ENCODE measurements around the gene PGS1.
"Not testable (repeated sequence)": the region's sequence is repeated elsewhere in the genome, so short reads cannot be mapped to it uniquely, and the experiment has no call there.

The PGS1 gene

GRCh38 chr17:78378225-78379130 lies at the start of gene PGS1:
TSS of gene PGS1 (plus strand) at chr17:78378649. CDS start at chr17:78378666, 17 bp downstream.
- DNase-seq (ENCODE audit: low read depth), result no peak

DNA sequence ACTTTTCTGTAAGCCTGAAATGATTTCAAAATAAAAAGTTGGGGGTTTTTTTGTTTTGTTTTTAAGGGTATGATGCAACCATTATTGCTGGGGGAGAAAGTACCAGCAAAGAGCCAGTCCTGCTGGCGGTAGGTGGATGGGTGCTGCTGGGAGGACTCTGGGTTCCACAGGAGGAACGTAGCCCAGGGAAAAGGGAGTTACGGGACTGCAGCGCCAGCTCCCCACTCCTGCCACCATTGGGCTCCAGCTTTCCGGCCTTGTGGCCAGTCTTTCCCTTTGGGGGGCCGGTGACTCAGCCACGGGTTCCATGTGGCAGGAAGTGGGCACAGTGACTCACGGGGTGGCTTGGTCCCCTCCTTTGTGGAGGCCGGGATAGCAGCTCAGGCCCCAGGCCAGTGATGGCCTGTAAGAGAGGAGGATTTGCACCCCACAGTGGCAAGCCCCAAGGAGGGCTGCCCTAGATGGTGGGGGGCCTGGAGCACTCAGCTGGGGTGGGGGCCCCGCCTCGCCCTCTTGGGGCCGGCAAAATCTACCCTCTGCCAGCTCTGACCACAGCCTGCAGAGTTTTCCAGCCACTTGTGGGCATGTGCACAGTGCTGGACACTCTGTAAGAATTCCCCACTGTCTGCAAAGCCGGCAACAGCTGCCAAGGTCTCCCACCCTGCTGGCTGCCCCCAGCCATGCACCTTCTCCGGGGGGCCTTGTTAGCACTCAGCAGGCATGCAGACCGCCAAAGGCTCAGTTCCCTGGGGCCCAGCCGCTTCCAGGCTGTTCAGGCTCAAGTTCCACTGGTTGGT lies 49.0 kb upstream of the PGS1 start:
- DNase-seq (ENCODE audit: low read depth), result no peak

DNA sequence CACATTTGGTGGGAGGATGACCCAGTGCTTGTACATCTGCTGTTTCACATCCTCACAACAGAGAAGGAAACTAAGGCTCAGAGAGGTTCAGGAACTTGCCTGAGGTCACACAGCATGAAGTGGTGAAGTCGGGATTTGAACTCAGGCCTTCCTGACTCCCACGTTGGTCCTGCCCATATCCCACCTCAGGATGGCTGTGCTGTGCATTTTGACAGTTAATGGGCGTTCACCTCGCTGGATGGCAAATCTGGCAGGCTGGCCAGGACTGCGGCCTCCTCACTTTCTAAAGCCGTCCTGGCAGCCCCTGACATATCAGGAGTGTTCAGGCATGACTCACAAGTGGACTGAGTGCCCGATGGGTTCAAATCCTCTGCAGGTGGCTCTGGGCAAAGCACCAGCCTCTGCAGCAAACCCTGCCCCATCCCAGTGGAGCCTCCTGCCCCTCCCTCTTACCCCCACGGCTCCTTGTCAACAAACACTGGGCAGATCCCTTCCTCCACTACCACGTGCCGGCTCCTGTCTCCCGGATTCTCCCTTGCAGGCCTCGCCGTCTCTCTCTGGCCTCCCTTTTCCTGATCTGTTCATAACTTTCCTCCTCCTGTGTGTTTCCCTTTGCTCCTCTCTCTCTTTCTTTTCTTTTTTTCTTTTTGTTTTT lies 47.8 kb upstream of the PGS1 start:
- DNase-seq (ENCODE audit: low read depth), result no peak

- DNase-seq (ENCODE audit: low read depth), result not testable (repeated sequence)
Observed at GRCh38 chr17:78331355-78331754, 47.1 kb upstream of the PGS1 start.

GRCh38 chr17:78332991-78333390 lies 45.5 kb upstream of the PGS1 start:
- no peak for DNase-seq (ENCODE audit: low read depth)

DNA sequence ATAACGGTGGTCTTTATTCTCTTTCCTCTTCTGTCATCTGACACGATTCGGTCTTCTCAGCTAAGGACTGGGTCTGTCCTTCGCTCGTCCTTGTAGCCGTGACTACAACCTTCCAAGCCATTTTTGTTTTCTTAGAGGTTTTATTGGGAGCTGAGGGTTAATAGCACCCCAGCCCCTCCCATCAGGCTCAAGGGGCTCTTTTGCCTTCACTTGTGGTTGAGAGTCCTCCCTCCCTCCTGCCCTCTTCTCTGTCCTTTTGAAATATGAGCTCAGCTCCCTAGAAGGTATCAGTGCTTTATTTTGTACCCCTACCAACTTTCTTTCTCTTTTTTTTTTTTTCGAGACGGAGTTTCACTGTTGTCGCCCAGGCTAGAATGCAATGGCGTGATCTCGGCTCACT lies 43.2 kb upstream of the PGS1 start:
- no peak for DNase-seq (ENCODE audit: low read depth)

DNA sequence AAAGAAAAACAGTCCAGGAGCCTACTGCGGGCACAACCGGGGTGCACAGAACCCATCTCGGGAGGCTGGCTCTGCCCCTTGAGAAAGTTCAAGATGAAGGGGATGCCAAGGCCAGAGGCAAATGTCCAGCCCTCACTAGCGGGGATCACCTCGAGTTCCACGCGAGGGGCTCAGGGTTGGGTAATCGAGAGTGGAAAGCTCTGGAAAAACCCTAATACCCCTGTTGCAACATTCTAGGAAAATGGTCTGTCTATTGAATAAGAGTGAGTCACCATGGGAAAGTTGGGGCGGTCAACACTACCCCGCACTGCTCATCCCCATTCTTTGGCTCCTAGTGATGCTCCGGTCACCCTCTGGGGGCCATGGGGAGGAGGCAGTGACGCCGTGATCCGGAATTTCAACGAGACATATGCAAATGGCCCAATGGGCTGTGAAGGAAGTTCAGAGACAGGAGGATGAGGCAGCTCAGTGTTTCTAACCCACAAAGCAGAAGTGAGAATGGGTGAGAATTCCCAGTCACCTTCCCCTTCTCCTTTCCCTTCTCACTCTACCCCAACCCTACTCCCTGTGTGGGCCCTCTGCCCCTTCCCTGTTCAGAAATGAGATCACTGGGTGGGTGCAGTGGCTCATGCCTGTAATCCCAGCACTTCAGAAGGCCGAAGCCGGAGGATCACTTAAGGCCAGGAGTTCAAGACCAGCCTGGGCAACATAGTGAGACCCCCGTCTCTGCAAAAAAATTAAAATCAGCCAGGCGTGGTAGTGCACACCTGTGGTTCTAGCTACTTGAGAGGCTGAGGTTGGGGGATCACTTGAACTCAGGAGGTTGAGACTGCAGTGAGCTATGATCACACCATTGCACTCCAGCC lies 41.0 kb upstream of the PGS1 start:
- no peak for DNase-seq (ENCODE audit: low read depth)

GRCh38 chr17:78338486-78339259 lies 39.8 kb upstream of the PGS1 start:
- no peak for DNase-seq (ENCODE audit: low read depth)

- DNase-seq (ENCODE audit: low read depth), result no peak
Observed at GRCh38 chr17:78340183-78340955, 38.1 kb upstream of the PGS1 start.

- DNase-seq (ENCODE audit: low read depth), result no peak
Observed at GRCh38 chr17:78341559-78342448, 36.6 kb upstream of the PGS1 start.

DNA sequence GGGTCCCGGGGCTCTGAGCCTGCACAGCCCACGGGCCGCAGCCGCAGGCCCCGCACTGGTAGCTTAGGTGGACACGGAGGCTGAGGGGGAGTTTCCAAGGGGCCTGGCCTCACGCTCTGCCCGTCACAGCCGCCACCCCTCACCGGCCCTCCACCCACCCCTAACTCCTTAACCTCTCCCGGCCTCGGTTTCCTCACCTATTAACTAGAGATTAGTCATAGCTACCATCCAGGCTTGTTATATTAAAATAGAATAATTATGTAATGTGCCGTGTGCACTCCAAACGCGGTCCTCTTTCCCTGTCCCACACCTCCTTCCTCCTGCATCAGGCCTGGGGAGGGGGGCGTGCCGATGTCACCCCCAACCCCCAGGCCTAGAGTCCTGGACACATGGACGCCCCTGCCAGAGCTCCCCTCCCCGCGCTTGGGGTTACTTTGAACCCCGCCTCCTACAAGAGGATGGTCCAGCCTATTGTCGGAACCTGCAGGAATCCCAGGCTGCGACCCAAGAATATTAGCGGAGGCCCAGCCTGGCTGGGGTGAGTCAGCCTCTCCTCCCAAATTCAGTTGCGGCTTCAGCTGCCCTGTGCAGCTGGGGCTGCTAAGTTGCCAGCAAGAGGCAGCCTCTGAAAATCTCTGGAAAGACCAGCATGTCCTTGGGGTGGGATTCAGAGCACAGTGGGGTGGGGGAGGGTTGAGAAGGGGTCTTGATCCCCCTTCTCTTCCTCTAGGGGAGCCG lies 35.8 kb upstream of the PGS1 start:
- DNase-seq (ENCODE audit: low read depth), result no peak

DNA sequence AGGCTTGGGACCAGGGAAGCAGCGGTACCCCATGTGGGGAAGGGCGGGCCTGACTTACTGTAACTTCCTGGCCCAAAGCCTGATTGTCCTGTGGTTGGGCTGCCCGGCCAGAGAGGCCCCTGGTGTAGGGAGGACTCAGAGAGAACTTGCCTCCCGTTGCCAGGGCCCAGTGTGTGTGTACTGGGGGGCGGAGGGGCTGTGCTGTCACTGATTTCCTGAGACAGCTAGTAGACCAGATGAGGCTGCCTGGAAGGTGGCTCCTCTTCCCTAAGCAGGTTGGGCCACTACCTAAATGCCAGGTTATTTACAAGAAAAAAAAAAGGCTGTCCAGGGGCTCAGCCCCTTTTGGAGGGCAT lies 35.3 kb upstream of the PGS1 start:
- no peak for DNase-seq (ENCODE audit: low read depth)

GRCh38 chr17:78343543-78344201 lies 34.8 kb upstream of the PGS1 start:
- DNase-seq (ENCODE audit: low read depth), result no peak

- DNase-seq (ENCODE audit: low read depth), result no peak
Observed at GRCh38 chr17:78344666-78345065, 33.8 kb upstream of the PGS1 start.

DNA sequence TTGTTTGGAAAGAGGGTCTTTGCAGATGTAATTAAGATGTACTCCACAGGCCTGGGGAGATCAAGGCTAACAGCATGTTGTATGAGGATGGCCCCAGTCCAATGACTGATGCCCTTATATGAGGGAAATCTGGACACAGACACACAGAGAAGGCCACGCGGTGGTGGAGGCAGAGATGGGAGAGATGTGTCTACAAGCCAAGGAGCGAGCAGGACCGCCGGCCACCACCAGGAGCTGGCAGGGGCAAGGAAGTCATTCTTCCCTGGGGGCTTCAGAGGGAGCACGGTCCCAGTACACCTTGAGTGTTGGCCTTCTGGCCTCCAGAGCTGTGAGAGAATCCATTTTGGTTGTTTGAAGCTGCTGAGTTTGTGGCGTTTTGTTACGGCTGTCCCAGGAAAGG lies 33.3 kb upstream of the PGS1 start:
- DNase-seq (ENCODE audit: low read depth), result no peak

GRCh38 chr17:78345791-78346494 lies 32.5 kb upstream of the PGS1 start:
- DNase-seq (ENCODE audit: low read depth), result no peak

DNA sequence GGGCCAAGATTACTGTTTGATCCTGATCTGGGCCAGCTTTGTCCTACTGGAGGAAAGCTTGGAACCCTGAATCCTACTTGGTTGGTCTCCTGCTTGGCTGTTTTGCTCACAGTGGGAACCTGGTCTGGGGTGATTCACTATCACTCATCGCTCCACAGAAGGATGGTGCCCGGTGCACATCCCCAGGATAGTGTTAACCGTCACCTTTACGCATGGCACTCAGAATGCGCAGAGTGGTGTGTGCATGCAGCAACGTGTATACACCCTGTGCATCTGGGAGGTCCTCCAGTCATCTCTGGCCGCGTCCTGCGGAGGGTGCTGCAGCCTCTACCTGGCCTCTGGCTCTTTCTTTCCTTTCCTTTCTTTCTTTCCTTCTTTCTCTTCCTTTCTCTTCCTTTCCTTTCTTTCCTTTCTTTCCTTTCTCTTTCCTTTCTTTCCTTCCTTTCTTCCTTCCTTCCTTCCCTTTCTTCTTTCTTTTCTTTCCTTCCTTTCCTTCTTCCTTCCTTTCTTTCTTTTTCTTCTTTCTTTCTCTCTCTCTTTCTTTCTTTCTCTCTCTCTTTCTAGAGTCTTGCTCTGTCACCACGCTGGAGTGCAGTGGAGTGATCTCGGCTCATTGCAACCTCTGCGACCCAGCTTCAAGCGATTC lies 31.7 kb upstream of the PGS1 start:
- no peak for DNase-seq (ENCODE audit: low read depth)

Measured in non-pigmented ciliary epithelial cell (primary cell).